ENCODE measurements around the gene BRD3.

Gene BRD3

GRCh38 chr9:134007571-134007970 is 60.3 kb downstream of the BRD3 start:
- no peaks in the 10 kb centered on the region for H3K9me3 Mint-ChIP-seq
- H3K27me3 Mint-ChIP-seq = peaks cover 3% of the 10 kb centered on the region
- H3K36me3 Mint-ChIP-seq (ENCODE audit: low read depth) = peaks cover 4% of the 10 kb centered on the region
- H3K4me1 Mint-ChIP-seq (ENCODE audit: low read depth) = no peaks in the 10 kb centered on the region
- no peak overlapping the region for H3K27ac Mint-ChIP-seq
- H3K4me3 Mint-ChIP-seq = no peak overlapping the region
- DNase-seq = no peak

- no peak overlapping the region for H3K27ac Mint-ChIP-seq
- peaks cover 4% of the 10 kb centered on the region for H3K36me3 Mint-ChIP-seq (ENCODE audit: low read depth)
- no peak overlapping the region for H3K4me3 Mint-ChIP-seq
- H3K4me1 Mint-ChIP-seq (ENCODE audit: low read depth) = no peaks in the 10 kb centered on the region
- DNase-seq = no peak
- H3K9me3 Mint-ChIP-seq = no peaks in the 10 kb centered on the region
- H3K27me3 Mint-ChIP-seq = peaks cover 3% of the 10 kb centered on the region
Measured at GRCh38 chr9:134007150-134007549, 60.7 kb downstream of the BRD3 start.

- Mint-ChIP-seq H3K9me3 (no peaks in the 10 kb centered on the region), H3K36me3 (ENCODE audit: low read depth) (no peaks in the 10 kb centered on the region), H3K27me3 (peaks cover 3% of the 10 kb centered on the region), H3K27ac (no peak overlapping the region), H3K4me3 (no peak overlapping the region), H3K4me1 (ENCODE audit: low read depth) (no peaks in the 10 kb centered on the region)
- no peak for DNase-seq
Measured at GRCh38 chr9:134005381-134005780, 62.4 kb downstream of the BRD3 start.

GRCh38 chr9:134004881-134005280 is 62.9 kb downstream of the BRD3 start:
- no peak for DNase-seq
- H3K4me3 Mint-ChIP-seq = no peak overlapping the region
- no peaks in the 10 kb centered on the region for H3K9me3 Mint-ChIP-seq
- no peaks in the 10 kb centered on the region for H3K4me1 Mint-ChIP-seq (ENCODE audit: low read depth)
- no peaks in the 10 kb centered on the region for H3K36me3 Mint-ChIP-seq (ENCODE audit: low read depth)
- peaks cover 3% of the 10 kb centered on the region for H3K27me3 Mint-ChIP-seq
- H3K27ac Mint-ChIP-seq = no peak overlapping the region

- peaks cover 3% of the 10 kb centered on the region for H3K27me3 Mint-ChIP-seq
- H3K4me3 Mint-ChIP-seq = no peak overlapping the region
- H3K4me1 Mint-ChIP-seq (ENCODE audit: low read depth) = no peaks in the 10 kb centered on the region
Measured at GRCh38 chr9:134004131-134004873, 63.5 kb downstream of the BRD3 start.

GRCh38 chr9:134003237-134003636 is 64.6 kb downstream of the BRD3 start:
- Mint-ChIP-seq H3K36me3 (ENCODE audit: low read depth) (no peaks in the 10 kb centered on the region), H3K4me1 (ENCODE audit: low read depth) (no peaks in the 10 kb centered on the region), H3K4me3 (no peak overlapping the region), H3K9me3 (no peaks in the 10 kb centered on the region), H3K27ac (no peak overlapping the region), H3K27me3 (peaks cover 3% of the 10 kb centered on the region)
- no peak for DNase-seq

More at GRCh38 chr9:134004131-134004873, 63.5 kb downstream of the BRD3 start:
- Mint-ChIP-seq H3K36me3 (ENCODE audit: low read depth) (no peaks in the 10 kb centered on the region), H3K9me3 (no peaks in the 10 kb centered on the region), H3K27ac (no peak overlapping the region)
- DNase-seq = no peak

- H3K36me3 Mint-ChIP-seq (ENCODE audit: low read depth) = no peaks in the 10 kb centered on the region
- no peak overlapping the region for H3K4me3 Mint-ChIP-seq
- DNase-seq = no peak
- no peak overlapping the region for H3K27ac Mint-ChIP-seq
- no peaks in the 10 kb centered on the region for H3K9me3 Mint-ChIP-seq
- peaks cover 3% of the 10 kb centered on the region for H3K27me3 Mint-ChIP-seq
- no peaks in the 10 kb centered on the region for H3K4me1 Mint-ChIP-seq (ENCODE audit: low read depth)
Measured at GRCh38 chr9:134002796-134003195, 65.0 kb downstream of the BRD3 start.

GRCh38 chr9:133999851-134000265 is 68.0 kb downstream of the BRD3 start:
- Mint-ChIP-seq H3K4me1 (ENCODE audit: low read depth) (no peaks in the 10 kb centered on the region), H3K4me3 (no peak overlapping the region), H3K27ac (no peak overlapping the region)

GRCh38 chr9:133998915-133999595 is 68.8 kb downstream of the BRD3 start:
- H3K4me1 Mint-ChIP-seq (ENCODE audit: low read depth) = no peaks in the 10 kb centered on the region
- H3K36me3 Mint-ChIP-seq (ENCODE audit: low read depth) = no peaks in the 10 kb centered on the region
- H3K4me3 Mint-ChIP-seq = no peak overlapping the region
- no peaks in the 10 kb centered on the region for H3K9me3 Mint-ChIP-seq
- DNase-seq = no peak
- no peak overlapping the region for H3K27ac Mint-ChIP-seq
- peaks cover 8% of the 10 kb centered on the region for H3K27me3 Mint-ChIP-seq

More at GRCh38 chr9:133999851-134000265, 68.0 kb downstream of the BRD3 start:
- DNase-seq = no peak
- Mint-ChIP-seq H3K36me3 (ENCODE audit: low read depth) (no peaks in the 10 kb centered on the region), H3K27me3 (peaks cover 4% of the 10 kb centered on the region), H3K9me3 (no peaks in the 10 kb centered on the region)

- Mint-ChIP-seq H3K27me3 (peaks cover 8% of the 10 kb centered on the region), H3K4me1 (ENCODE audit: low read depth) (peaks cover 3% of the 10 kb centered on the region), H3K36me3 (ENCODE audit: low read depth) (no peaks in the 10 kb centered on the region), H3K4me3 (no peak overlapping the region), H3K9me3 (no peaks in the 10 kb centered on the region), H3K27ac (no peak overlapping the region)
- DNase-seq = no peak
Measured at GRCh38 chr9:133997584-133997983, 70.2 kb downstream of the BRD3 start.

GRCh38 chr9:133996531-133997520 is 71.0 kb downstream of the BRD3 start:
- H3K4me3 Mint-ChIP-seq = no peak overlapping the region
- H3K27me3 Mint-ChIP-seq = peaks cover 8% of the 10 kb centered on the region
- no peak overlapping the region for H3K27ac Mint-ChIP-seq
- H3K36me3 Mint-ChIP-seq (ENCODE audit: low read depth) = no peaks in the 10 kb centered on the region
- DNase-seq = no peak
- H3K9me3 Mint-ChIP-seq = no peaks in the 10 kb centered on the region
- H3K4me1 Mint-ChIP-seq (ENCODE audit: low read depth) = peaks cover 3% of the 10 kb centered on the region

GRCh38 chr9:133995012-133995896 is 72.6 kb downstream of the BRD3 start:
- Mint-ChIP-seq H3K4me3 (no peak overlapping the region), H3K27ac (no peak overlapping the region), H3K9me3 (no peaks in the 10 kb centered on the region), H3K4me1 (ENCODE audit: low read depth) (peaks cover 5% of the 10 kb centered on the region), H3K27me3 (peaks cover 17% of the 10 kb centered on the region), H3K36me3 (ENCODE audit: low read depth) (no peaks in the 10 kb centered on the region)
- DNase-seq = no peak

GRCh38 chr9:133994353-133995011 is 73.3 kb downstream of the BRD3 start:
- DNase-seq = peak; percentile 88
- no peak overlapping the region for H3K27ac Mint-ChIP-seq
- peaks cover 24% of the 10 kb centered on the region for H3K27me3 Mint-ChIP-seq
- no peak overlapping the region for H3K4me3 Mint-ChIP-seq
- H3K4me1 Mint-ChIP-seq (ENCODE audit: low read depth) = peaks cover 5% of the 10 kb centered on the region
- no peaks in the 10 kb centered on the region for H3K9me3 Mint-ChIP-seq
- no peaks in the 10 kb centered on the region for H3K36me3 Mint-ChIP-seq (ENCODE audit: low read depth)

Data from activated T-cell treated with anti-CD3 and anti-CD28 coated beads, Interleukin-2, amount 50 U/mL, for 24 hours (primary cell).